Nephron (organoid): ENCODE measurements around the gene ANGPT4.

ENCODE experiments used
- H3K27ac Mint-ChIP-seq, 3 experiments: 2 replicates each; pipeline ENCODE4 v1.8.0; 2020; ENCODE audit warnings: mixed read lengths in 3 of 3, mild to moderate bottlenecking in 2 of 3, moderate library complexity in 1 of 3
- H3K27me3 Mint-ChIP-seq: 2 replicates; pipeline ENCODE4 v1.8.0; 2021; ENCODE audit warnings: low read depth, mild to moderate bottlenecking, moderate library complexity, mixed read lengths
- H3K36me3 Mint-ChIP-seq: 2 replicates; pipeline ENCODE4 v1.8.0; 2020; ENCODE audit warnings: low read depth, mixed read lengths
- H3K4me1 Mint-ChIP-seq: 2 replicates; pipeline ENCODE4 v1.8.0; 2020; ENCODE audit warnings: mixed read lengths
- H3K4me3 Mint-ChIP-seq, 3 experiments: 2 replicates each; pipeline ENCODE4 v1.8.0; 2020; ENCODE audit warnings: mild to moderate bottlenecking in 3 of 3, mixed read lengths in 3 of 3, moderate library complexity in 2 of 3
- H3K9me3 Mint-ChIP-seq: 2 replicates; pipeline ENCODE4 v1.8.0; 2020; ENCODE audit warnings: mixed read lengths
- TF ChIP-seq, protein P1 (sequence below), 3 experiments: fragments of 200-600 bp; sonication (generic); IDR thresholded peaks; one replicate each; pipeline ENCODE4 v1.5.0; 2021; ENCODE audit warnings: antibody characterized with exemption in 3 of 3; ENCODE audit not compliant: unreplicated experiment in 3 of 3

ANGPT4 gene

DNA sequence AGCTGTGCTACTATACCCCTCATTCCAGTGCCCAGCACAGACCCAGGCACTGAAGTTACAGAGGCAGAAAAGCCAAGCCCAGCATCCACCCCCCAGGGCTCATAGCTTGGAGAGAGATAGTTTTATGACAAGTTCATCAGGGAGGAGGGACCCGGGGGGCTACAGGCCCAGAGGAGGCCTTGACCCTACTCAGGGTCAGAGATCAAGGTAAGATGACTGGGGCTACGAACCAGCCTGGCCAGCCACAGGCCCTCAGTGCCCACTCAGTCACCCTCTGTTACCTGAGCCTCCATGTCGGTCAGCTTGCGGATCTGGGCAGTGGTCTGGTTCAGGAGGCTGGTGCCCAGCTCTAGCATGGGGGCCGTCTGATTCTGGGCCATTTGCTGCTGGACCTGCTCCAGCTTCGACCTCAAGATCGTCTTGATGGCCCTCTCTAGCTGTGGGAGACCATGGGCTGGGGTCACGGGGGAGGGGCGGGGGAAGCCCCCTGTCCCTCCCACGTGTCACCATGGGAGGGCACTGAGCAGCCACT is 26.1 kb downstream of the ANGPT4 start:
- H3K27ac Mint-ChIP-seq = no peak overlapping the region
- no peaks in the 10 kb centered on the region for H3K36me3 Mint-ChIP-seq
- H3K27me3 Mint-ChIP-seq = peaks cover 33% of the 10 kb centered on the region
- H3K4me1 Mint-ChIP-seq = peaks cover 18% of the 10 kb centered on the region
- TF ChIP-seq, protein P1, sequence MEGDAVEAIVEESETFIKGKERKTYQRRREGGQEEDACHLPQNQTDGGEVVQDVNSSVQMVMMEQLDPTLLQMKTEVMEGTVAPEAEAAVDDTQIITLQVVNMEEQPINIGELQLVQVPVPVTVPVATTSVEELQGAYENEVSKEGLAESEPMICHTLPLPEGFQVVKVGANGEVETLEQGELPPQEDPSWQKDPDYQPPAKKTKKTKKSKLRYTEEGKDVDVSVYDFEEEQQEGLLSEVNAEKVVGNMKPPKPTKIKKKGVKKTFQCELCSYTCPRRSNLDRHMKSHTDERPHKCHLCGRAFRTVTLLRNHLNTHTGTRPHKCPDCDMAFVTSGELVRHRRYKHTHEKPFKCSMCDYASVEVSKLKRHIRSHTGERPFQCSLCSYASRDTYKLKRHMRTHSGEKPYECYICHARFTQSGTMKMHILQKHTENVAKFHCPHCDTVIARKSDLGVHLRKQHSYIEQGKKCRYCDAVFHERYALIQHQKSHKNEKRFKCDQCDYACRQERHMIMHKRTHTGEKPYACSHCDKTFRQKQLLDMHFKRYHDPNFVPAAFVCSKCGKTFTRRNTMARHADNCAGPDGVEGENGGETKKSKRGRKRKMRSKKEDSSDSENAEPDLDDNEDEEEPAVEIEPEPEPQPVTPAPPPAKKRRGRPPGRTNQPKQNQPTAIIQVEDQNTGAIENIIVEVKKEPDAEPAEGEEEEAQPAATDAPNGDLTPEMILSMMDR (IDR thresholded peaks at IDR 0.05; ENCODE audit: unreplicated experiment in 3 of 3) = no peak
- H3K9me3 Mint-ChIP-seq = no peaks in the 10 kb centered on the region
- no peak overlapping the region for H3K4me3 Mint-ChIP-seq

GRCh38 chr20:889106-889505 is 27.0 kb downstream of the ANGPT4 start:
- Mint-ChIP-seq H3K27ac (no peak overlapping the region), H3K36me3 (no peaks in the 10 kb centered on the region), H3K27me3 (peaks cover 40% of the 10 kb centered on the region), H3K9me3 (no peaks in the 10 kb centered on the region), H3K4me3 (no peak overlapping the region), H3K4me1 (peaks cover 18% of the 10 kb centered on the region)
- TF ChIP-seq, protein P1 (IDR thresholded peaks at IDR 0.05; ENCODE audit: unreplicated experiment in 3 of 3) = no peak

DNA sequence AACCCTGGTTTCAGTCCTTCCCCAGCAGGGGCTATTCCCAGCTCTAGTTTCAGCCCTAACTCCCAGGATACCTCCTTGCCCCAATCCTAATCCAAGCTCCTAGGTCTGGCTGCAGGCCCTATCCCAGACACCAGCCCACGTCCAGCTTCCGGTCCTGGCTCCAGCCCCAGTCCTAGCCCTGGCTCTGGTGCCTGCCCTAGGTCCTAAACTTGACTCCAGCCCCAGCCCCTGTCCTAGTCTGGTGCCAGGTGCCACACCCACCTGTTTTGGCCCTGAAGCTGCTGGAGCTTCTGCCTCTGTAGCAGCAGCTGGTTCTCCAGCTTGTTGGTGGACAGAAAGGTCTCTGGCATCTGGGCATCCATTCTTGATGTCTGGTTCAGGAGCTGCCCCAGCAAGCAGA is 28.1 kb downstream of the ANGPT4 start:
- H3K27me3 Mint-ChIP-seq = peaks cover 41% of the 10 kb centered on the region
- H3K9me3 Mint-ChIP-seq = no peaks in the 10 kb centered on the region
- H3K36me3 Mint-ChIP-seq = no peaks in the 10 kb centered on the region
- TF ChIP-seq, protein P1 (IDR thresholded peaks at IDR 0.05; ENCODE audit: unreplicated experiment in 3 of 3) = no peak
- H3K27ac Mint-ChIP-seq = no peak overlapping the region
- H3K4me3 Mint-ChIP-seq = no peak overlapping the region
- H3K4me1 Mint-ChIP-seq = peaks cover 18% of the 10 kb centered on the region

- H3K36me3 Mint-ChIP-seq = no peaks in the 10 kb centered on the region
- peaks cover 46% of the 10 kb centered on the region for H3K27me3 Mint-ChIP-seq
- H3K4me1 Mint-ChIP-seq = peaks cover 16% of the 10 kb centered on the region
Observed at GRCh38 chr20:887137-887536, 29.0 kb downstream of the ANGPT4 start.

GRCh38 chr20:884983-885952 is 30.9 kb downstream of the ANGPT4 start:
- Mint-ChIP-seq H3K27ac (no peak overlapping the region), H3K27me3 (peaks cover 63% of the 10 kb centered on the region), H3K4me1 (no peaks in the 10 kb centered on the region), H3K9me3 (no peaks in the 10 kb centered on the region), H3K4me3 (no peak overlapping the region), H3K36me3 (no peaks in the 10 kb centered on the region)
- TF ChIP-seq, protein P1 (IDR thresholded peaks at IDR 0.05; ENCODE audit: unreplicated experiment in 3 of 3) = peak in 1 of 3 experiments; percentile 18

More at GRCh38 chr20:887137-887536, 29.0 kb downstream of the ANGPT4 start:
- no peak overlapping the region for H3K4me3 Mint-ChIP-seq
- H3K9me3 Mint-ChIP-seq = no peaks in the 10 kb centered on the region
- no peak overlapping the region for H3K27ac Mint-ChIP-seq
- TF ChIP-seq, protein P1 (IDR thresholded peaks at IDR 0.05; ENCODE audit: unreplicated experiment in 3 of 3) = no peak
